ENCODE measurements around the gene CFAP221. TPM values are rescaled to one million over a fixed set of nuclear protein-coding genes. Genes with fewer than 3 reads are reported as not detected.

The CFAP221 gene
- total RNA-seq, 5 donors from 2014 or later (not counting 1 experiment from before 2014, with no cell fraction given), result not detected

DNA sequence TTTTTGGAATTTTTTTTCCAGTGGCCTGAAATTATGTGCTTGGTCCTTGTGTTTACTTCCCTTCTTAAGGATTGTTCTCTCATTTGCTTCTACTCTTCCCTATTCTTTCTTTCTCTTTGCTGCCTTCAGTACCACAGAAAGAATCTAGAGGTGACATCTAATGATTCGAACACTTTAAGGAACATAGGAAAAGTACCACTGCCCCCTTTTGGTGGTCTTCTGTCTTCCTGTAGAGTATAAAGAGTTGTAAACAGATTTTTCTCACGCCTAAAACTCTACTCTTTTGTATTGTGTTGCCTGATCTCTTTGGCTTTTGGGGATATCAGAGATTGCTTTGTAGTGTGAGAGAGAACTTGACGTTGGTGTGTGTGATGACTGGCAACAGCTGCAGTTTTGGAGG lies 13.0 kb upstream of the CFAP221 start:
- no peak overlapping the region for H3K4me3 ChIP-seq (ENCODE audit: control insufficient read depth in 1 of 2, extremely low read depth in 1 of 2, low read length in 1 of 2)
- no peak overlapping the region for H3K27ac Mint-ChIP-seq
- no peaks in the 10 kb centered on the region for H3K36me3 Mint-ChIP-seq
- no peak for DNase-seq
- H3K27ac ChIP-seq (ENCODE audit: low read length), result no peak overlapping the region
- 83% methylated on average over 1 of the region's 3 CpGs for WGBS (ENCODE audit: insufficient coverage)
- no peaks in the 10 kb centered on the region for H3K27me3 ChIP-seq (replicated peaks in 1 of 2; ENCODE audit: control insufficient read depth in 2 of 2, extremely low read depth in 1 of 2, insufficient read depth in 2 of 2, low read length in 1 of 2)
- ChIA-PET CTCF (no interaction called here), POLR2A (no interaction called here)
- H3K4me3 Mint-ChIP-seq, result no peak overlapping the region
- peaks cover 8% of the 10 kb centered on the region for H3K9me3 ChIP-seq
- H3K9me3 Mint-ChIP-seq, result peaks cover 8 to 42% (median 24%) of the 10 kb centered on the region in 3 donors
- no peak for ATAC-seq (replicated peaks in 1 of 4)
- H3K4me1 ChIP-seq (ENCODE audit: control insufficient read depth in 1 of 2, extremely low read depth in 1 of 2, insufficient read depth in 2 of 2, low read length in 2 of 2), result no peaks in the 10 kb centered on the region
- no peaks in the 10 kb centered on the region for H3K4me1 Mint-ChIP-seq
- peaks cover 19 to 27% of the 10 kb centered on the region in 2 donors for H3K27me3 Mint-ChIP-seq
- no peaks in the 10 kb centered on the region for H3K36me3 ChIP-seq (ENCODE audit: control insufficient read depth in 2 of 2, extremely low read depth in 1 of 2, insufficient read depth in 1 of 2, low read length in 1 of 2)

DNA sequence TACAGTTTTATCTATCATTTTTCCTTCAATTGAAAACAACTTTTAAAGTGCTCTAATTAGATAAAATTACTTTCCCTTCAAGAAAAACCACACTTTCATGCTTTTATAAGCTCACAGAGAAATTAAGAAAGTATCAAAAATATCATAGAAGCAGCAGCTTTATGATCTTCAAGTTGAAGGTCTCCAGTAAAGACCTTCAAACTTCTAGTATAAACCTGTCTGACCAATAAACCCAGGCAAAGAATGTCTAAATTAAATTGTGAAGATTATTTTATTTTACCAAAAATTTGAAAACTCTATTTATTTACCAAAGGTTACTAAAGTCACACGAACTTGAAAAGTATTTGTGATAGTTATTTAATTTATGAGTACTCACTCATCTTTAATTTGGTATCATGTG lies 10.7 kb upstream of the CFAP221 start:
- DNase-seq (no peak), ATAC-seq (replicated peaks in 1 of 4) (no peak)
- no peaks in the 10 kb centered on the region for H3K36me3 ChIP-seq (ENCODE audit: control insufficient read depth in 2 of 2, extremely low read depth in 1 of 2, insufficient read depth in 1 of 2, low read length in 1 of 2)
- H3K9me3 ChIP-seq, result peaks cover 8% of the 10 kb centered on the region
- H3K4me1 ChIP-seq (ENCODE audit: control insufficient read depth in 1 of 2, extremely low read depth in 1 of 2, insufficient read depth in 2 of 2, low read length in 2 of 2), result no peaks in the 10 kb centered on the region
- peaks cover 0 to 5% of the 10 kb centered on the region in 2 experiments for H3K27me3 ChIP-seq (replicated peaks in 1 of 2; ENCODE audit: control insufficient read depth in 2 of 2, extremely low read depth in 1 of 2, insufficient read depth in 2 of 2, low read length in 1 of 2)
- Mint-ChIP-seq H3K4me3 (no peak overlapping the region), H3K27ac (no peak overlapping the region), H3K4me1 (no peaks in the 10 kb centered on the region), H3K36me3 (no peaks in the 10 kb centered on the region), H3K27me3 (peaks cover 13 to 16% of the 10 kb centered on the region in 2 donors), H3K9me3 (peaks cover 8 to 49% (median 25%) of the 10 kb centered on the region in 3 donors)
- CTCF ChIA-PET, result no interaction called here
- H3K4me3 ChIP-seq (ENCODE audit: control insufficient read depth in 1 of 2, extremely low read depth in 1 of 2, low read length in 1 of 2), result no peak overlapping the region
- no CpG with 5 or more reads among the region's 1 CpG for WGBS (ENCODE audit: insufficient coverage)
- H3K27ac ChIP-seq (ENCODE audit: low read length), result no peak overlapping the region
- POLR2A ChIA-PET, result interaction anchor here in 1 of 2 donors (0.6 kb wide), 1 partner anchor 963 kb away, joined by 4 read pairs; no protein-coding TSS in a partner anchor

DNA sequence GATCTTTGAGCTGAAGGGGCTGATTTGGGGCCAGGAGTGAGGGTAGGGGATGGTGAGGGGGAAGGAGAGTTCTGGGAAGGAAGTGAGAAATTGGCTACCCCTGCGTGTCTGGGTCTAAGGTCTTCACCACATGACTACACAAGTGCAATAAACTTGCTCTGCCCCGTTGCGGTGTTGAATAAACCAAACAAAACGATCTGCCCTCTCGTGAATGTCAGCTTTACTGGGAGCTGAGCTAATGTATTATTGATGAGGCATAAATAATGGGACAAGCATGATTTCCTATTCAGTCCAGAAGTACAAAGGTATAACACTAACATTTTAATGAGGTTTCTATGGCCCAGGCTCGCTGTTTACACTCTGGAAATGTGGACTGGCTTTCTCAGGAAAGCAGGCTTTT lies 8.0 kb upstream of the CFAP221 start:
- Mint-ChIP-seq H3K27ac (no peak overlapping the region), H3K9me3 (peaks cover 7 to 44% (median 25%) of the 10 kb centered on the region in 3 donors)
- ATAC-seq (replicated peaks in 1 of 4), result no peak

DNA sequence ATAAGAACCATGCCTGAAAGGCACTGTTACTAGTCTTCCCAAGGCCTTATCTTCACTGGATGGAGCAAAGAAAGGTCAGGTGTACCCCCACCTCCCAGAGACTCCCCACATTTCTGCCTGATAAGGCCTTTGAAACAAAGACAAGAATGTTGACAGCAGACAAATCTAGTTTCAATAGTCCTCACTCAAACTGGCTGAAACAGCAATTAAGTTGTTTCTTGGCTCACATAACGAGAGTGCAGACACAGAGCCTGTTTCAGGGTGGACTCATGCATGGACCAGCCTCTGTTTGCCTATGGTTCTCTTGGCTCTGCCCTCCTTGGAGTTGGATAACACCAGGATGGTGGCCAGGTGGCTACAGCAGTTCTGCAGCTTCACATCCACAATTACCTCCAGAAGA lies 7.5 kb upstream of the CFAP221 start:
- 21% methylated on average over 1 of the region's 1 CpG for WGBS (ENCODE audit: insufficient coverage)
- H3K27ac ChIP-seq (ENCODE audit: low read length), result no peak overlapping the region
- CTCF ChIA-PET, result interaction anchor here in 1 of 2 donors (0.7 kb wide), 1 partner anchor 907 kb away, joined by 3 read pairs; no protein-coding TSS in a partner anchor

More for the DNA sequence above, 8.0 kb upstream of the CFAP221 start:
- H3K4me3 Mint-ChIP-seq, result no peak overlapping the region
- Histone ChIP-seq H3K36me3 (ENCODE audit: control insufficient read depth in 2 of 2, extremely low read depth in 1 of 2, insufficient read depth in 1 of 2, low read length in 1 of 2) (no peaks in the 10 kb centered on the region), H3K4me1 (ENCODE audit: control insufficient read depth in 1 of 2, extremely low read depth in 1 of 2, insufficient read depth in 2 of 2, low read length in 2 of 2) (no peaks in the 10 kb centered on the region), H3K27ac (ENCODE audit: low read length) (no peak overlapping the region), H3K9me3 (peaks cover 8% of the 10 kb centered on the region), H3K27me3 (replicated peaks in 1 of 2; ENCODE audit: control insufficient read depth in 2 of 2, extremely low read depth in 1 of 2, insufficient read depth in 2 of 2, low read length in 1 of 2) (peaks cover 0 to 15% of the 10 kb centered on the region in 2 experiments), H3K4me3 (ENCODE audit: control insufficient read depth in 1 of 2, extremely low read depth in 1 of 2, low read length in 1 of 2) (no peak overlapping the region)
- H3K4me1 Mint-ChIP-seq, result no peaks in the 10 kb centered on the region
- DNase-seq, result no peak
- ChIA-PET POLR2A (no interaction called here), CTCF (no interaction called here)
- H3K36me3 Mint-ChIP-seq, result no peaks in the 10 kb centered on the region
- WGBS (ENCODE audit: insufficient coverage), result no CpG with 5 or more reads among the region's 6 CpGs
- peaks cover 17 to 18% of the 10 kb centered on the region in 2 donors for H3K27me3 Mint-ChIP-seq

DNA sequence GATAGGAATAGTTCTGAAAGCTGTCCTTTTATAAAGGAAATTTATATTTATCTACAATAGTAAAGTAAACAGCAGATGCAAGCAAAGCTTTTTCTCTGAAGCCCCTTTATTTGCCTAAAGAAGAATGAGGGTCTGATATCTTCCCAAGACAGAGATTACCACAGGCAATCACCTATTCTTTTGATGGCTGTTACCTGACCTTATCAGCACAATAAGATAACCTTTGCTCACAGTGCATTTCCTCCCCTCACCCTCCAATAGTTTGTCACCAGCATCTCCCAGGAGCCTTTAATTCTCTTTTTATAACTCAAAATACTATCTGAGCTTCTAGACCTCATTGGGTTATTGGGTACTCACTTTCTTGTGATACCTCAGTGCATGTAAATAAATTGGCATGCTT lies 6.5 kb upstream of the CFAP221 start:
- H3K36me3 Mint-ChIP-seq, result no peaks in the 10 kb centered on the region
- H3K4me3 ChIP-seq (ENCODE audit: control insufficient read depth in 1 of 2, extremely low read depth in 1 of 2, low read length in 1 of 2), result no peak overlapping the region
- H3K4me1 Mint-ChIP-seq, result no peaks in the 10 kb centered on the region
- peaks cover 8% of the 10 kb centered on the region for H3K9me3 ChIP-seq
- H3K4me1 ChIP-seq (ENCODE audit: control insufficient read depth in 1 of 2, extremely low read depth in 1 of 2, insufficient read depth in 2 of 2, low read length in 2 of 2), result no peaks in the 10 kb centered on the region
- DNase-seq (no peak), ATAC-seq (replicated peaks in 1 of 4) (no peak)
- ChIA-PET CTCF (no interaction called here), POLR2A (no interaction called here)
- H3K9me3 Mint-ChIP-seq, result peaks cover 3 to 31% (median 20%) of the 10 kb centered on the region in 3 donors
- peaks cover 26 to 31% of the 10 kb centered on the region in 2 donors for H3K27me3 Mint-ChIP-seq
- H3K4me3 Mint-ChIP-seq, result no peak overlapping the region
- no peak overlapping the region for H3K27ac Mint-ChIP-seq
- no peak overlapping the region for H3K27ac ChIP-seq (ENCODE audit: low read length)
- H3K36me3 ChIP-seq (ENCODE audit: control insufficient read depth in 2 of 2, extremely low read depth in 1 of 2, insufficient read depth in 1 of 2, low read length in 1 of 2), result no peaks in the 10 kb centered on the region
- peaks cover 0 to 24% of the 10 kb centered on the region in 2 experiments for H3K27me3 ChIP-seq (replicated peaks in 1 of 2; ENCODE audit: control insufficient read depth in 2 of 2, extremely low read depth in 1 of 2, insufficient read depth in 2 of 2, low read length in 1 of 2)

More for the DNA sequence above, 7.5 kb upstream of the CFAP221 start:
- Histone ChIP-seq H3K9me3 (peaks cover 8% of the 10 kb centered on the region), H3K36me3 (ENCODE audit: control insufficient read depth in 2 of 2, extremely low read depth in 1 of 2, insufficient read depth in 1 of 2, low read length in 1 of 2) (no peaks in the 10 kb centered on the region), H3K4me3 (ENCODE audit: control insufficient read depth in 1 of 2, extremely low read depth in 1 of 2, low read length in 1 of 2) (no peak overlapping the region), H3K4me1 (ENCODE audit: control insufficient read depth in 1 of 2, extremely low read depth in 1 of 2, insufficient read depth in 2 of 2, low read length in 2 of 2) (no peaks in the 10 kb centered on the region), H3K27me3 (replicated peaks in 1 of 2; ENCODE audit: control insufficient read depth in 2 of 2, extremely low read depth in 1 of 2, insufficient read depth in 2 of 2, low read length in 1 of 2) (peaks cover 0 to 19% of the 10 kb centered on the region in 2 experiments)
- Mint-ChIP-seq H3K4me1 (no peaks in the 10 kb centered on the region), H3K27ac (no peak overlapping the region), H3K36me3 (no peaks in the 10 kb centered on the region), H3K4me3 (no peak overlapping the region), H3K27me3 (peaks cover 18 to 23% of the 10 kb centered on the region in 2 donors), H3K9me3 (peaks cover 3 to 40% (median 23%) of the 10 kb centered on the region in 3 donors)
- no peak for DNase-seq
- no peak for ATAC-seq (replicated peaks in 1 of 4)
- POLR2A ChIA-PET, result no interaction called here

DNA sequence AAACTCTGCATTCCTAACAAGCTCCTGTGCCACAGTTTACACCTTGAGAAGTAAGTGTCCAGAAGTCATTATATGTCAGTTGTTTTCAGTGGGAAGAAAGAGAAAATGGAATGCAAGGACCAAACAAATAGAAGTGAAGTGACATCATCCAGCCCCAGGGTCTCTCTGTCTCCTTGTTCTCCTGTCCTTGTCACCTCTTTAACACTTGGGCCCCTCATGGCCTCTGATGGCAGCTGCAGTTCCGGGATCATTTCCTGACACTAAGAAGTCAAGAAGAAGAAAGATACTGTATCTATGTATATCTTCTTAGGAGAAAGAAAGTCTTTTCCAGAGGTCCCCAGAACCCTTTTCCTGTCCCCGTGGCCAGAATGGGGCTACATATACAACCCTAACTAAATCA lies 2.8 kb upstream of the CFAP221 start:
- POLR2A ChIA-PET, result no interaction called here
- Histone ChIP-seq H3K27me3 (replicated peaks in 1 of 2; ENCODE audit: control insufficient read depth in 2 of 2, extremely low read depth in 1 of 2, insufficient read depth in 2 of 2, low read length in 1 of 2) (peaks cover 4 to 46% of the 10 kb centered on the region in 2 experiments), H3K4me3 (ENCODE audit: control insufficient read depth in 1 of 2, extremely low read depth in 1 of 2, low read length in 1 of 2) (no peak overlapping the region), H3K27ac (ENCODE audit: low read length) (no peak overlapping the region), H3K36me3 (ENCODE audit: control insufficient read depth in 2 of 2, extremely low read depth in 1 of 2, insufficient read depth in 1 of 2, low read length in 1 of 2) (no peaks in the 10 kb centered on the region), H3K9me3 (no peaks in the 10 kb centered on the region), H3K4me1 (ENCODE audit: control insufficient read depth in 1 of 2, extremely low read depth in 1 of 2, insufficient read depth in 2 of 2, low read length in 2 of 2) (peaks cover 0 to 7% of the 10 kb centered on the region in 2 experiments)
- Mint-ChIP-seq H3K27ac (no peak overlapping the region), H3K4me1 (peaks cover 6 to 12% (median 8%) of the 10 kb centered on the region in 3 donors), H3K36me3 (no peaks in the 10 kb centered on the region), H3K27me3 (peaks cover 52 to 58% of the 10 kb centered on the region in 2 donors), H3K9me3 (peaks cover 0 to 5% (median under 1%) of the 10 kb centered on the region in 3 donors), H3K4me3 (no peak overlapping the region)
- DNase-seq (no peak), ATAC-seq (replicated peaks in 1 of 4) (no peak)
- no CpG with 5 or more reads among the region's 2 CpGs for WGBS (ENCODE audit: insufficient coverage)
- CTCF ChIA-PET, result no interaction called here
